ENCODE results near the gene BBC3. TPM values are rescaled to one million over a fixed set of nuclear protein-coding genes. Genes with fewer than 3 reads are reported as not detected.

Gene BBC3
- total RNA-seq, 2 donors from 2014 or later = 2.5 to 2.9 TPM

GRCh38 chr19:47230054-47230920, 712 bp downstream of the BBC3 start:
- Histone ChIP-seq H3K36me3 (no peaks in the 10 kb centered on the region), H3K4me1 (peaks cover 0 to 54% of the 10 kb centered on the region in 2 donors), H3K27me3 (no peaks in the 10 kb centered on the region), H3K4me3 (peak overlapping the region; percentile 84 to 85), H3K27ac (peak overlapping the region; percentile 99 to 100), H3K9me3 (no peaks in the 10 kb centered on the region)
- TF ChIP-seq CTCF (IDR thresholded peaks at IDR 0.05) = peak; percentile 92 to 99
- no peak for DNase-seq (ENCODE audit: low spot score)

- Histone ChIP-seq H3K9me3 (no peaks in the 10 kb centered on the region), H3K36me3 (no peaks in the 10 kb centered on the region), H3K27ac (peak overlapping the region; percentile 99 to 100), H3K27me3 (no peaks in the 10 kb centered on the region), H3K4me1 (peaks cover 0 to 54% of the 10 kb centered on the region in 2 donors), H3K4me3 (peak overlapping the region; percentile 84 to 85)
- DNase-seq (ENCODE audit: low spot score) = no peak
- no peak for TF ChIP-seq CTCF (IDR thresholded peaks at IDR 0.05)
Observed at GRCh38 chr19:47229676-47230053, 1.3 kb downstream of the BBC3 start.

GRCh38 chr19:47228937-47229675, 1.9 kb downstream of the BBC3 start:
- TF ChIP-seq CTCF (IDR thresholded peaks at IDR 0.05) = no peak
- Histone ChIP-seq H3K27me3 (no peaks in the 10 kb centered on the region), H3K36me3 (no peaks in the 10 kb centered on the region), H3K27ac (peak overlapping the region; percentile 99 to 100), H3K4me3 (peak overlapping the region; percentile 84 to 85), H3K9me3 (no peaks in the 10 kb centered on the region), H3K4me1 (peaks cover 0 to 54% of the 10 kb centered on the region in 2 donors)
- no peak for DNase-seq (ENCODE audit: low spot score)

- no peak for TF ChIP-seq CTCF (IDR thresholded peaks at IDR 0.05)
- no peaks in the 10 kb centered on the region for H3K9me3 ChIP-seq
- no peak for DNase-seq (ENCODE audit: low spot score)
- peaks cover 0 to 54% of the 10 kb centered on the region in 2 donors for H3K4me1 ChIP-seq
- peak overlapping the region; percentile 45 to 84 for H3K4me3 ChIP-seq
- no peaks in the 10 kb centered on the region for H3K27me3 ChIP-seq
- H3K27ac ChIP-seq = peak overlapping the region; percentile 99 to 100
- no peaks in the 10 kb centered on the region for H3K36me3 ChIP-seq
Observed at GRCh38 chr19:47228168-47228936, 2.6 kb downstream of the BBC3 start.

GRCh38 chr19:47227352-47228167, 3.4 kb downstream of the BBC3 start:
- TF ChIP-seq CTCF (IDR thresholded peaks at IDR 0.05) = no peak
- Histone ChIP-seq H3K27ac (peak overlapping the region; percentile 99 to 100), H3K4me1 (peaks cover 0 to 54% of the 10 kb centered on the region in 2 donors), H3K36me3 (peaks cover under 1% of the 10 kb centered on the region), H3K9me3 (no peaks in the 10 kb centered on the region), H3K27me3 (no peaks in the 10 kb centered on the region), H3K4me3 (peak overlapping the region; percentile 45 to 84)
- DNase-seq (ENCODE audit: low spot score) = peak; percentile 97

Data from right atrium auricular region (tissue), 2 donors.